Measurements from ENCODE around the gene SBNO1.

SBNO1 gene

DNA sequence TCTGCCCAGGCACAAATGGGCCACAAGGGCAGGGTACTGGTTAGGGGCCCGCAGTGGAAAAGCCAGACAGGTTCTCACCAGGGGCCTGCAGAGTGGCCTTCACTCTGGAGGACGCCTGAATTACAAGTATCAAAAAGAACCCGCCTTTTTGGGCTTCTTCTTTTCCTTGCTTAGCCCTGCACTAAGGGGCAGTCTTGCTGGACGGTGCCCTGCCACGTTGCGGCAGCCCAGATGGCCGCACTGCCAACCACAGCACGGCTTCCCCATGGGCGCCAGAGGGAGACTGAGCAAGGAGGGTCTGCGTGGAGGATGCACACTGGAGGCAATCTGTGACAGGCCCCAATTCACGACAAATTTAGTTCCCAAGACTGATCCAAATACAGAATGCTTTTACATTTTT is 74.7 kb downstream of the SBNO1 start:
- Histone ChIP-seq H3K27me3 (ENCODE audit: insufficient read depth, low read length) (no peaks in the 10 kb centered on the region), H3K4ac (ENCODE audit: low read depth, low read length) (no peak overlapping the region), H2AFZ (ENCODE audit: insufficient read depth, low read length, poor library complexity) (no peak overlapping the region), H3K18ac (ENCODE audit: low read length) (no peak overlapping the region), H3K9me3 (ENCODE audit: insufficient read depth, low read depth, low read length) (no peaks in the 10 kb centered on the region), H4K12ac (ENCODE audit: low read depth, low read length) (no peak overlapping the region), H2BK120ac (ENCODE audit: insufficient read depth, low read length, poor library complexity) (no peak overlapping the region), H3K14ac (ENCODE audit: low read length) (no peak overlapping the region), H3K27ac (ENCODE audit: low read depth, low read length) (no peak overlapping the region), H3K79me2 (ENCODE audit: control insufficient read depth, insufficient read depth, low read length, poor library complexity) (no peaks in the 10 kb centered on the region), H2BK12ac (ENCODE audit: low read length) (no peak overlapping the region), H3K9ac (ENCODE audit: low read length) (no peak overlapping the region), H3K36me3 (ENCODE audit: control insufficient read depth in 1 of 2, insufficient read depth in 2 of 2, low read length in 2 of 2) (peaks cover 14 to 29% of the 10 kb centered on the region in 2 experiments), H2AK5ac (ENCODE audit: low read length) (no peak overlapping the region), H3K4me1 (ENCODE audit: control insufficient read depth in 1 of 2, insufficient read depth in 2 of 2, low read length in 2 of 2) (no peaks in the 10 kb centered on the region), H3K23ac (ENCODE audit: low read length) (no peak overlapping the region), H3K4me2 (ENCODE audit: low read length) (no peak overlapping the region), H4K91ac (ENCODE audit: low read depth, low read length) (no peak overlapping the region), H4K8ac (ENCODE audit: low read depth, low read length) (no peak overlapping the region), H3K79me1 (ENCODE audit: low read length) (no peaks in the 10 kb centered on the region), H3K4me3 (ENCODE audit: low read depth, low read length) (no peak overlapping the region), H2BK5ac (ENCODE audit: low read depth, low read length, poor library complexity) (no peak overlapping the region)
- no peak for DNase-seq
- whole genome bisulfite sequencing (ENCODE audit: extremely low coverage, insufficient coverage, insufficient read length): no CpG with 5 or more reads among the region's 11 CpGs

DNA sequence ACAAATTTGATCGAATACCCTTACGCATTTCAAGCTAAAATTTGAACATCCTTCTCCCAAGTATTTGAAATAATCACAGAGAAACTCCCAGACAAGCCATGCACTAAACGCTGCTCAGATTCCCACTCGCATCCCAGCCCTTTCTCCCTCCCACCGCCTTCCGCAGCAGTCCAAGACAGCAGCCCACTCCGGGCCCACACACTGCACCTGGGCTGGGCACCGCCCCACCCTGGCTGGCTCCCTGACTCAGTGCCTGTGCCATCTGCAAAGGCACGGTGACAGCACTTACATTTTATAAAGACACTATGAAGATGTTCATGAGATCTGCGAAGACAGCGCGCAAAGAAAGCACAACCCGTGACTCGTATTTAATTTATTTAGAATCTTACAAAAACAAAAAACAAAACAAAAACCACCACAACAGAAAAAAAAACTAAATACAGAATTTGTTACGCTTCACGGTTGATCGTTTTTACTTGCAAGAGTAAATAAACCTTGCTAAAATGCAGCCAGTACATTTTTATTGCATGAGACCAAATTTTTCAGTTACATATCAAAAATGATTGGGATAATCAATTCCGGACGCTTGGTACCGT is 75.8 kb downstream of the SBNO1 start:
- Histone ChIP-seq H2BK5ac (ENCODE audit: low read depth, low read length, poor library complexity) (no peak overlapping the region), H3K4me1 (ENCODE audit: control insufficient read depth in 1 of 2, insufficient read depth in 2 of 2, low read length in 2 of 2) (no peaks in the 10 kb centered on the region), H2BK12ac (ENCODE audit: low read length) (no peak overlapping the region), H3K4ac (ENCODE audit: low read depth, low read length) (no peak overlapping the region), H4K8ac (ENCODE audit: low read depth, low read length) (no peak overlapping the region), H3K36me3 (ENCODE audit: control insufficient read depth in 1 of 2, insufficient read depth in 2 of 2, low read length in 2 of 2) (peaks cover 14 to 28% of the 10 kb centered on the region in 2 experiments), H3K23ac (ENCODE audit: low read length) (no peak overlapping the region), H3K4me3 (ENCODE audit: low read depth, low read length) (no peak overlapping the region), H2AK5ac (ENCODE audit: low read length) (no peak overlapping the region), H3K27ac (ENCODE audit: low read depth, low read length) (no peak overlapping the region), H4K12ac (ENCODE audit: low read depth, low read length) (no peak overlapping the region), H3K9ac (ENCODE audit: low read length) (no peak overlapping the region), H3K27me3 (ENCODE audit: insufficient read depth, low read length) (no peaks in the 10 kb centered on the region), H3K18ac (ENCODE audit: low read length) (no peak overlapping the region), H3K79me1 (ENCODE audit: low read length) (no peaks in the 10 kb centered on the region), H2AFZ (ENCODE audit: insufficient read depth, low read length, poor library complexity) (no peak overlapping the region), H3K9me3 (ENCODE audit: insufficient read depth, low read depth, low read length) (no peaks in the 10 kb centered on the region), H4K91ac (ENCODE audit: low read depth, low read length) (no peak overlapping the region), H3K79me2 (ENCODE audit: control insufficient read depth, insufficient read depth, low read length, poor library complexity) (no peaks in the 10 kb centered on the region), H2BK120ac (ENCODE audit: insufficient read depth, low read length, poor library complexity) (no peak overlapping the region), H3K4me2 (ENCODE audit: low read length) (no peak overlapping the region), H3K14ac (ENCODE audit: low read length) (no peak overlapping the region)
- WGBS (ENCODE audit: extremely low coverage, insufficient coverage, insufficient read length): no CpG with 5 or more reads among the region's 20 CpGs
- no peak for DNase-seq

DNA sequence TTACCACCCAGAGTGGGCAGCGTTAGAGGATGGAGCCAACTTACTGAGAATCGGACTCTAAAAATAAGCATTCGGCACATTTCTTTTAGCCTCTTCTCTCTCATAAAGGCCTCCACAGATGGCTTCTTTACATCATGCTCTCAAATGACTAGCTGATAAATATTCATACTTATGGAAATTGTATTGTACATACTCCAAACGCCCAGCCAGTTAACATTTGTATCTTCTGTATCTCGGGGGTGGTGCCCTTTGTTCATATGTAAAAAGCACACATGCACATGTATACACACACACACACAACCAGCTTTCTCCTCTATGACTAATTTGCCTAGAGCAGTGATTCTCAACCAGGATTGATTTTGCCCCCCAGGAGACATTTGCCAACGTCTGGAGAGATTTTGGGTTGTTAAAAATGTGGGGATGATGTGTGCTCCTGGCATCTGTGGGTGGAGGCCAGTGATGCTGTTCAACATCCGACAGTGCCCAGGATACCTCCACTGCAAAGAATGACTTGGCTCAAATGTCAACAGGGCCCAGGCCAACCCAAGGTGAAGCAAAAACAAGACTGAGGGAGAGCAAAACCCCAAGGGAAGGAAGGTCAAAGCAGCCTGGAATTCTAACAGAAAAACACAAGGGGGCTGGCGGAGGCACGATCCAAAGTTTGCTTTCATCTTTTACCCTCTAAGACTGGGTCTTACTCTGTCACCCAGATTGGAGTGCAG is 77.8 kb downstream of the SBNO1 start:
- H2AFZ ChIP-seq (ENCODE audit: insufficient read depth, low read length, poor library complexity): no peak overlapping the region
- no peak overlapping the region for H3K27ac ChIP-seq (ENCODE audit: low read depth, low read length)
- H3K23ac ChIP-seq (ENCODE audit: low read length): no peak overlapping the region
- H3K79me2 ChIP-seq (ENCODE audit: control insufficient read depth, insufficient read depth, low read length, poor library complexity): no peaks in the 10 kb centered on the region
- no peak overlapping the region for H3K14ac ChIP-seq (ENCODE audit: low read length)
- H3K18ac ChIP-seq (ENCODE audit: low read length): no peak overlapping the region
- H2BK5ac ChIP-seq (ENCODE audit: low read depth, low read length, poor library complexity): no peak overlapping the region
- H3K4me2 ChIP-seq (ENCODE audit: low read length): no peak overlapping the region
- no peak for DNase-seq
- no peak overlapping the region for H3K4ac ChIP-seq (ENCODE audit: low read depth, low read length)
- H3K27me3 ChIP-seq (ENCODE audit: insufficient read depth, low read length): no peaks in the 10 kb centered on the region
- H2AK5ac ChIP-seq (ENCODE audit: low read length): no peak overlapping the region
- H3K36me3 ChIP-seq (ENCODE audit: control insufficient read depth in 1 of 2, insufficient read depth in 2 of 2, low read length in 2 of 2): peaks cover 6 to 15% of the 10 kb centered on the region in 2 experiments
- no peak overlapping the region for H4K12ac ChIP-seq (ENCODE audit: low read depth, low read length)
- H3K9ac ChIP-seq (ENCODE audit: low read length): no peak overlapping the region
- H3K4me3 ChIP-seq (ENCODE audit: low read depth, low read length): no peak overlapping the region
- no peaks in the 10 kb centered on the region for H3K79me1 ChIP-seq (ENCODE audit: low read length)
- H2BK120ac ChIP-seq (ENCODE audit: insufficient read depth, low read length, poor library complexity): no peak overlapping the region
- no peaks in the 10 kb centered on the region for H3K9me3 ChIP-seq (ENCODE audit: insufficient read depth, low read depth, low read length)
- no peaks in the 10 kb centered on the region for H3K4me1 ChIP-seq (ENCODE audit: control insufficient read depth in 1 of 2, insufficient read depth in 2 of 2, low read length in 2 of 2)
- H4K91ac ChIP-seq (ENCODE audit: low read depth, low read length): no peak overlapping the region
- no CpG with 5 or more reads among the region's 9 CpGs for WGBS (ENCODE audit: extremely low coverage, insufficient coverage, insufficient read length)
- H4K8ac ChIP-seq (ENCODE audit: low read depth, low read length): no peak overlapping the region
- H2BK12ac ChIP-seq (ENCODE audit: low read length): no peak overlapping the region

DNA sequence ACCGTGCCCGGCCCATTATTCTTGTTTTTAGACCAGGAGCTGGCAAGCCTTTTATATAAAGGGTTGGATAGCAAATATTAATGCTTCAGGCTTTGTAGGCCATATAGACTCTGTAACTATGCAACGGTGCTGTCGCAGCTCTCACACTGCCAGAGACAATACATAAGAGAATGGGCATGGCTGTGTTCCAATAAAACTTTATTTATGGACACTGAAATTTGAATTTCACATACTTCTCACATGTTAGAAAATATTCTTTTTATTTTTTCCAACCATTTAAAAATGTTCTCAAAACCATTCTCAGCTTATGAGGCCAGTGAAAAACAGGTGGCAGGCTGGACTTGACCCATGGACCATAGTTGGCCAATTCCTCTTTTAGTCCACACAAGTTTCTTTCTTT is 80.0 kb downstream of the SBNO1 start:
- Histone ChIP-seq H3K18ac (ENCODE audit: low read length) (no peak overlapping the region), H3K4me1 (ENCODE audit: control insufficient read depth in 1 of 2, insufficient read depth in 2 of 2, low read length in 2 of 2) (no peaks in the 10 kb centered on the region), H2AFZ (ENCODE audit: insufficient read depth, low read length, poor library complexity) (no peak overlapping the region), H3K79me1 (ENCODE audit: low read length) (no peaks in the 10 kb centered on the region), H3K27ac (ENCODE audit: low read depth, low read length) (no peak overlapping the region), H4K91ac (ENCODE audit: low read depth, low read length) (no peak overlapping the region), H3K27me3 (ENCODE audit: insufficient read depth, low read length) (no peaks in the 10 kb centered on the region), H2AK5ac (ENCODE audit: low read length) (no peak overlapping the region), H3K4ac (ENCODE audit: low read depth, low read length) (no peak overlapping the region), H3K23ac (ENCODE audit: low read length) (no peak overlapping the region), H2BK120ac (ENCODE audit: insufficient read depth, low read length, poor library complexity) (no peak overlapping the region), H3K36me3 (ENCODE audit: control insufficient read depth in 1 of 2, insufficient read depth in 2 of 2, low read length in 2 of 2) (peaks cover 0 to 6% of the 10 kb centered on the region in 2 experiments), H4K8ac (ENCODE audit: low read depth, low read length) (no peak overlapping the region), H3K9me3 (ENCODE audit: insufficient read depth, low read depth, low read length) (no peaks in the 10 kb centered on the region), H3K4me3 (ENCODE audit: low read depth, low read length) (no peak overlapping the region), H2BK5ac (ENCODE audit: low read depth, low read length, poor library complexity) (no peak overlapping the region), H3K4me2 (ENCODE audit: low read length) (no peak overlapping the region), H3K14ac (ENCODE audit: low read length) (no peak overlapping the region), H2BK12ac (ENCODE audit: low read length) (no peak overlapping the region), H3K79me2 (ENCODE audit: control insufficient read depth, insufficient read depth, low read length, poor library complexity) (no peaks in the 10 kb centered on the region), H3K9ac (ENCODE audit: low read length) (no peak overlapping the region), H4K12ac (ENCODE audit: low read depth, low read length) (no peak overlapping the region)
- no peak for DNase-seq
- no CpG with 5 or more reads among the region's 4 CpGs for WGBS (ENCODE audit: extremely low coverage, insufficient coverage, insufficient read length)
